Thyroid gland (tissue), 4 donors: ENCODE data around the gene LPIN3.

ENCODE experiments used
- POLR2A ChIP-seq, 2 donors: fragments of 450-650 bp; IDR thresholded peaks; one replicate each; pipeline ENCODE4 v1.6.1; 2017; ENCODE audit warnings: antibody characterized with exemption in 2 of 2, mild to moderate bottlenecking in 2 of 2, moderate library complexity in 1 of 2
- TF ChIP-seq, protein P1 (sequence below), 6 experiments: fragments of 200-600 bp in 3 of 6; fragments of 450-650 bp in 3 of 6; sonication (generic) in 3 of 6; IDR thresholded peaks; one replicate each; pipeline ENCODE4 v1.5.1; 2016 to 2019; ENCODE audit warnings: antibody characterized with exemption in 6 of 6, mild to moderate bottlenecking in 2 of 6, inconsistent platforms in 1 of 6, moderate library complexity in 1 of 6

DNA sequence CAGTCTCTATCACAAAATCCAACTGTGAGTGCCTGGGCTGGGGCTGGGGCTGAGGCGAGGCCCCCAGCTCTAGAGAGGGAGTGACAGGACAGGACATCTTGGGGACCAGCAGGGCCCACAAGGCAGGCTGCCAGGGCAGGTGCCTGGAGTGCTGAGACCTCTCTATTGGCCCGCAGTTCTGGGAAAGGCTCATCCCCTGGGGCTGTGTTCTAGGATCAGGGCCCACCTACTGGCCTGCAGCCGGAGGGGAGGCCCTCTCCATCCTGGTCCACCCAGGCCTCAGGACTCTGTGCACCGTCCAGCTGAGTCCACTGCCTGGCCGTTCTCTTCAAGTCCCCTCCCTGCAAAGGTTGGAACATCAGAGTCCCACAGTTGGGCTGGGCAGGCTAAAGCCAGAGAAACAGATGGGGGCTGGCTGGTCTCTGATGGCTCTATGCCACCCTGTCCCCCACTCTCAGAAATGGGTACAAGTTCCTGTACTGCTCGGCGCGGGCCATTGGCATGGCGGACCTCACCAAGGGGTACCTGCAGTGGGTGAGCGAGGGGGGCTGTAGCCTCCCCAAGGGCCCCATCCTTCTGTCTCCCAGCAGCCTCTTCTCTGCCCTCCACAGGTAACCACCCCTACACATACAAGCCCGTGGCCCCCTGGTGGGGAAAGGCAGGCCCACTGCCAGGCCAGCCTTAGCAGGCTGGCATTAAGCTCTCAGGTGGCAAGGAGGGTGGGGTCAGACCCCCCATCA lies 17.0 kb downstream of the LPIN3 start:
- no peak for TF ChIP-seq POLR2A (IDR thresholded peaks at IDR 0.05)
- TF ChIP-seq, protein P1, sequence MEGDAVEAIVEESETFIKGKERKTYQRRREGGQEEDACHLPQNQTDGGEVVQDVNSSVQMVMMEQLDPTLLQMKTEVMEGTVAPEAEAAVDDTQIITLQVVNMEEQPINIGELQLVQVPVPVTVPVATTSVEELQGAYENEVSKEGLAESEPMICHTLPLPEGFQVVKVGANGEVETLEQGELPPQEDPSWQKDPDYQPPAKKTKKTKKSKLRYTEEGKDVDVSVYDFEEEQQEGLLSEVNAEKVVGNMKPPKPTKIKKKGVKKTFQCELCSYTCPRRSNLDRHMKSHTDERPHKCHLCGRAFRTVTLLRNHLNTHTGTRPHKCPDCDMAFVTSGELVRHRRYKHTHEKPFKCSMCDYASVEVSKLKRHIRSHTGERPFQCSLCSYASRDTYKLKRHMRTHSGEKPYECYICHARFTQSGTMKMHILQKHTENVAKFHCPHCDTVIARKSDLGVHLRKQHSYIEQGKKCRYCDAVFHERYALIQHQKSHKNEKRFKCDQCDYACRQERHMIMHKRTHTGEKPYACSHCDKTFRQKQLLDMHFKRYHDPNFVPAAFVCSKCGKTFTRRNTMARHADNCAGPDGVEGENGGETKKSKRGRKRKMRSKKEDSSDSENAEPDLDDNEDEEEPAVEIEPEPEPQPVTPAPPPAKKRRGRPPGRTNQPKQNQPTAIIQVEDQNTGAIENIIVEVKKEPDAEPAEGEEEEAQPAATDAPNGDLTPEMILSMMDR (IDR thresholded peaks at IDR 0.05) = no peak
